GM12878 (cell line): ENCODE results near the gene COL7A1. TPM values are rescaled to one million over a fixed set of nuclear protein-coding genes. Genes with fewer than 3 reads are reported as not detected.
"Not testable (repeated sequence)": the region's sequence is repeated elsewhere in the genome, so short reads cannot be mapped to it uniquely, and the experiment has no call there.

Experiments used
- ATAC-seq: fragments of 200-7000 bp; cut with Tn5 transposase; 3 replicates; pipeline ENCODE4 v1.9.1; 2020; ENCODE audit warnings: mild to moderate bottlenecking, moderate library complexity
- BruUV-seq: library from RNA; stranded (reverse); fragments of 400-500 nt; replicated peaks from 2 replicates; lab custom pipeline; 2021; lab: Mats Ljungman, UMichigan
- CTCF ChIA-PET: fragments of 300-600 bp; sonication (Branson Sonifier 250); formaldehyde crosslinking; extraction: SDS; loops from one replicate; lab custom pipeline; 2021; ENCODE audit warnings: inconsistent platforms; lab: Yijun Ruan, JAX
- POLR2A ChIA-PET: fragments of 350-600 bp; formaldehyde crosslinking; extraction: SDS; loops from one replicate; lab custom pipeline; 2021; ENCODE audit warnings: inconsistent platforms; lab: Charles Lee
- RAD21 ChIA-PET: fragments of 300-600 bp; sonication (Branson Sonifier 250); formaldehyde crosslinking; loops from one replicate; lab custom pipeline; 2023; ENCODE audit warnings: antibody characterized with exemption; ENCODE audit not compliant: unreplicated experiment; lab: Charles Lee
- SMC1A ChIA-PET: fragments of 300-600 bp; sonication (Branson Sonifier 250); formaldehyde crosslinking; loops from one replicate; lab custom pipeline; 2023; ENCODE audit not compliant: unreplicated experiment, uncharacterized antibody; lab: Charles Lee
- DNase-seq: peaks from one replicate; pipeline ENCODE4 v3.0.0-alpha.2; 2011; ENCODE audit warnings: low read depth, low spot score
- FAIRE-seq: peaks from 3 replicates; lab custom pipeline; 2011; peaks lifted over from hg19 to GRCh38; lab: Jason Lieb, UNC
- H2AFZ ChIP-seq: 2 replicates; pipeline ENCODE4 v1.6.0; 2011; ENCODE audit warnings: low read depth, low read length, control low read depth; ENCODE audit not compliant: control insufficient read depth
- H3K27ac ChIP-seq: 2 replicates; pipeline ENCODE4 v1.5.1; 2011; ENCODE audit warnings: control low read depth; ENCODE audit not compliant: control insufficient read depth, insufficient read depth
- H3K27me3 ChIP-seq, 2 experiments: replicated peaks in 1 of 2; 2 replicates each; pipeline versions ENCODE4 v1.6.0 to v1.6.1; 2011; ENCODE audit warnings: low read length in 1 of 2; ENCODE audit not compliant: control insufficient read depth in 2 of 2, insufficient read depth in 2 of 2
- H3K36me3 ChIP-seq, 2 experiments: 2 replicates each; pipeline ENCODE4 v1.5.1; 2011; ENCODE audit warnings: low read length in 1 of 2; ENCODE audit not compliant: control insufficient read depth in 2 of 2, insufficient read depth in 2 of 2
- H3K4me1 ChIP-seq: 2 replicates; pipeline ENCODE4 v1.6.1; 2011; ENCODE audit warnings: mild to moderate bottlenecking, low read length, moderate library complexity, mixed read lengths; ENCODE audit not compliant: control insufficient read depth, insufficient read depth
- H3K4me2 ChIP-seq: 2 replicates; pipeline ENCODE4 v1.6.0; 2011; ENCODE audit warnings: control low read depth; ENCODE audit not compliant: control insufficient read depth, insufficient read depth
- H3K4me3 ChIP-seq: fragments of 200-600 bp; sonication (generic); 2 replicates; pipeline ENCODE4 v1.5.1; 2016
- H3K79me2 ChIP-seq: 2 replicates; pipeline ENCODE4 v1.6.0; 2011; ENCODE audit warnings: low read length; ENCODE audit not compliant: control insufficient read depth, insufficient read depth
- H3K9ac ChIP-seq: 2 replicates; pipeline ENCODE4 v1.8.0; 2011; ENCODE audit warnings: low read length, control low read depth, mixed read lengths; ENCODE audit not compliant: control insufficient read depth, insufficient read depth
- H3K9me3 ChIP-seq: replicated peaks from 3 replicates; pipeline ENCODE4 v1.5.1; 2011; ENCODE audit warnings: mild to moderate bottlenecking, low read length; ENCODE audit not compliant: control insufficient read depth, insufficient read depth
- H4K20me1 ChIP-seq: 2 replicates; pipeline ENCODE4 v1.6.0; 2011; ENCODE audit not compliant: control insufficient read depth, insufficient read depth
- KLF5 ChIP-seq: fragments of 450-650 bp; IDR thresholded peaks from 2 replicates; pipeline ENCODE4 v1.6.1; 2014; ENCODE audit warnings: mild to moderate bottlenecking; ENCODE audit not compliant: partially characterized antibody
- WGBS: methylation state at CpG from one replicate; pipeline ENCODE4 v1.1.6; 2016; ENCODE audit warnings: low lambda C conversion rate; ENCODE audit not compliant: insufficient replicate concordance, insufficient coverage; ENCODE audit errors: missing lambda C conversion rate; 5-methylcytosine and 5-hydroxymethylcytosine counted together
- in situ Hi-C: fragments of 300-500 bp; cut with MboI; formaldehyde crosslinking; loops from 9 replicates; pipeline ENCODE4 v1.14.3; 2018; ENCODE audit warnings: mixed read lengths
- intact Hi-C: fragments of 100-400 bp; cut with micrococcal nuclease; formaldehyde crosslinking; loops from one replicate; pipeline ENCODE4 v1.14.2; 2022; ENCODE audit not compliant: unreplicated experiment
- polyA plus RNA-seq, 11 experiments: library from polyadenylated mRNA; depleted of rRNA in 4 of 11; unstranded in 6 of 11; stranded (reverse) in 5 of 11; fragments of >200 nt; fragmentation: Nextera tagmentation in 4 of 11; fragmentation: Illumina TruSeq in 1 of 11; extraction: Ambion mirVana in 4 of 11; extraction: Trizol in 1 of 11; gene quantifications; 1 replicate in 1 of 11; 2 replicates in 10 of 11; pipeline versions ENCODE4 v1.2.1 to v1.2.3, GENCODE V29; 2011 to 2016; ENCODE audit warnings: inconsistent platforms in 2 of 11, missing spikeins in 2 of 11, low read depth in 1 of 11
- total RNA-seq, 4 experiments: library from RNA; depleted of rRNA in 3 of 4; stranded (reverse); fragments of >200 nt in 3 of 4; fragmentation: Illumina TruSeq in 1 of 4; extraction: Trizol in 1 of 4; gene quantifications; 2 replicates each; pipeline versions ENCODE4 v1.2.1 to v1.2.3, GENCODE V29; 2013 to 2021

The COL7A1 gene
- total and polyA plus RNA-seq, 10 of the 15 experiments (the other 5 are each of a cell fraction or from before 2014, with no cell fraction given): 0.01 to 1.9 (median 0.29) TPM; not detected in 1

- H3K27ac ChIP-seq: no peak overlapping the region
- in situ Hi-C loops: no loop called here
- DNase-seq: no peak
- no peak for TF ChIP-seq KLF5
- TF ChIP-seq, all 136 proteins: peak for 0
- H4K20me1 ChIP-seq: no peaks in the 10 kb centered on the region
- BruUV-seq: no TSS peak
- intact Hi-C loops: no loop called here
- ChIA-PET CTCF (interaction anchor here (0.6 to 1.2 kb wide), 5 partner anchors 59 to 181 kb away, joined by 3 to 4 read pairs (median 3); no protein-coding TSS in a partner anchor), POLR2A (interaction anchor here (0.5 to 1.1 kb wide), 4 partner anchors 13 to 406 kb away, joined by 3 to 4 read pairs (median 4); partner anchors contain the start of gene PFKFB4), RAD21 (no interaction called here), SMC1A (no interaction called here)
- no peaks in the 10 kb centered on the region for H3K4me1 ChIP-seq
- H3K4me3 ChIP-seq: no peak overlapping the region
- no peak overlapping the region for H2AFZ ChIP-seq
- ATAC-seq (no peak), FAIRE-seq (no peak)
- 69% methylated on average over 6 of the region's 6 CpGs for WGBS
- no peaks in the 10 kb centered on the region for H3K27me3 ChIP-seq
- no peaks in the 10 kb centered on the region for H3K9me3 ChIP-seq
- H3K36me3 ChIP-seq: peaks cover 3 to 34% of the 10 kb centered on the region in 2 experiments; a peak in 2 of 4 replicates
- H3K79me2 ChIP-seq: no peaks in the 10 kb centered on the region
- H3K9ac ChIP-seq: no peak overlapping the region
- H3K4me2 ChIP-seq: no peak overlapping the region
These were observed 62.7 kb downstream of the COL7A1 start for GRCh38 chr3:48532271-48532976.

- in situ Hi-C loops, DNase-seq, H4K20me1 ChIP-seq, POLR2A ChIA-PET, H3K4me3 ChIP-seq, H3K4me1 ChIP-seq, H3K79me2 ChIP-seq, BruUV-seq, RAD21 ChIA-PET, FAIRE-seq, H3K27me3 ChIP-seq, H3K4me2 ChIP-seq, intact Hi-C loops, ATAC-seq, H3K9me3 ChIP-seq, H2AFZ ChIP-seq, H3K9ac ChIP-seq, H3K27ac ChIP-seq: not testable (repeated sequence)
- ChIA-PET SMC1A (interaction anchor here (1.2 to 1.7 kb wide), 4 partner anchors 10 to 58 kb away, joined by 3 to 5 read pairs (median 3); no protein-coding TSS in a partner anchor), CTCF (interaction anchor here (0.8 to 1.2 kb wide), 3 partner anchors 19 to 130 kb away, joined by 3 to 6 read pairs (median 3); no protein-coding TSS in a partner anchor)
- peaks cover 0 to 30% of the 10 kb centered on the region in 2 experiments; a peak in 1 of 4 replicates for H3K36me3 ChIP-seq
- 92% methylated on average over 4 of the region's 4 CpGs for WGBS
These were observed 64.4 kb downstream of the COL7A1 start for GRCh38 chr3:48530701-48531100.
